MM.1S (cell line): ENCODE measurements around the gene MKNK2.

Experiments
- DNase-seq: peaks from one replicate; pipeline ENCODE4 v3.0.0-alpha.2; 2015
- H2AFZ ChIP-seq: fragments of 300-600 bp; sonication (generic); 2 replicates; pipeline ENCODE4 v1.6.0; 2016; ENCODE audit warnings: antibody characterized with exemption, low read length
- H3F3A ChIP-seq: fragments of 300-600 bp; sonication (generic); 2 replicates; pipeline ENCODE4 v1.6.1; 2016; ENCODE audit warnings: mild to moderate bottlenecking, antibody characterized with exemption, low read length, moderate library complexity, mixed read lengths; ENCODE audit not compliant: insufficient read depth
- H3K27ac ChIP-seq: fragments of 300-600 bp; sonication (generic); 2 replicates; pipeline ENCODE4 v1.5.1; 2016; ENCODE audit warnings: mild to moderate bottlenecking, low read length
- H3K27me3 ChIP-seq: fragments of 300-600 bp; sonication (generic); replicated peaks from 2 replicates; pipeline ENCODE4 v1.6.0; 2016; ENCODE audit warnings: low read length; ENCODE audit not compliant: insufficient read depth
- H3K36me3 ChIP-seq: fragments of 300-600 bp; sonication (generic); replicated peaks from 2 replicates; pipeline ENCODE4 v1.6.1; 2016; ENCODE audit warnings: mild to moderate bottlenecking, low read length, mixed read lengths; ENCODE audit not compliant: insufficient read depth
- H3K4me1 ChIP-seq: fragments of 300-600 bp; sonication (generic); 2 replicates; pipeline ENCODE4 v1.6.1; 2016; ENCODE audit warnings: low read length, mixed read lengths
- H3K4me2 ChIP-seq: fragments of 300-600 bp; sonication (generic); 2 replicates; pipeline ENCODE4 v1.6.0; 2016; ENCODE audit warnings: low read depth, low read length
- H3K4me3 ChIP-seq: fragments of 300-600 bp; sonication (generic); 2 replicates; pipeline ENCODE4 v1.5.1; 2016; ENCODE audit warnings: low read length, mixed read lengths
- H3K79me2 ChIP-seq: fragments of 300-600 bp; sonication (generic); 2 replicates; pipeline ENCODE4 v1.6.1; 2016; ENCODE audit warnings: mixed run types, low read length, mixed read lengths
- H3K9ac ChIP-seq: fragments of 300-600 bp; sonication (generic); 2 replicates; pipeline ENCODE4 v1.6.1; 2016; ENCODE audit warnings: low read length, mixed read lengths
- H3K9me2 ChIP-seq: fragments of 300-600 bp; sonication (generic); replicated peaks from 2 replicates; pipeline ENCODE4 v1.6.1; 2016; ENCODE audit warnings: mild to moderate bottlenecking, low read length, mixed read lengths; ENCODE audit not compliant: insufficient read depth
- H3K9me3 ChIP-seq: fragments of 300-600 bp; sonication (generic); replicated peaks from 2 replicates; pipeline ENCODE4 v1.6.1; 2016; ENCODE audit warnings: mild to moderate bottlenecking, low read length, mixed read lengths; ENCODE audit not compliant: insufficient read depth
- H4K20me1 ChIP-seq: fragments of 300-600 bp; sonication (generic); 2 replicates; pipeline ENCODE4 v1.6.1; 2016; ENCODE audit warnings: mild to moderate bottlenecking, low read length, moderate library complexity, mixed read lengths; ENCODE audit not compliant: insufficient read depth
- EZH2 ChIP-seq: fragments of 300-600 bp; sonication (generic); optimal IDR thresholded peaks from 2 replicates; pipeline ENCODE3; 2017; ENCODE audit warnings: low read depth, mild to moderate bottlenecking, antibody characterized with exemption, low read length, mixed read lengths
- EZH2phosphoT487 ChIP-seq: fragments of 300-600 bp; sonication (generic); IDR thresholded peaks from 2 replicates; pipeline ENCODE4 v1.6.1; 2018; ENCODE audit warnings: antibody characterized with exemption, low read length
- TF ChIP-seq, protein P1 (sequence below): fragments of 300-600 bp; sonication (generic); IDR thresholded peaks from 2 replicates; pipeline ENCODE4 v1.5.1; 2016; ENCODE audit warnings: antibody characterized with exemption, low read length, mixed read lengths

MKNK2 gene

GRCh38 chr19:2003874-2004273 lies 47.2 kb downstream of the MKNK2 start:
- H3K79me2 ChIP-seq, result no peaks in the 10 kb centered on the region
- H3K4me1 ChIP-seq, result no peaks in the 10 kb centered on the region
- no peaks in the 10 kb centered on the region for H3K27me3 ChIP-seq
- H3K9me2 ChIP-seq, result no peaks in the 10 kb centered on the region
- no peak overlapping the region for H3K27ac ChIP-seq
- no peak overlapping the region for H2AFZ ChIP-seq
- TF ChIP-seq EZH2 (no peak), EZH2phosphoT487 (no peak)
- TF ChIP-seq, protein P1, sequence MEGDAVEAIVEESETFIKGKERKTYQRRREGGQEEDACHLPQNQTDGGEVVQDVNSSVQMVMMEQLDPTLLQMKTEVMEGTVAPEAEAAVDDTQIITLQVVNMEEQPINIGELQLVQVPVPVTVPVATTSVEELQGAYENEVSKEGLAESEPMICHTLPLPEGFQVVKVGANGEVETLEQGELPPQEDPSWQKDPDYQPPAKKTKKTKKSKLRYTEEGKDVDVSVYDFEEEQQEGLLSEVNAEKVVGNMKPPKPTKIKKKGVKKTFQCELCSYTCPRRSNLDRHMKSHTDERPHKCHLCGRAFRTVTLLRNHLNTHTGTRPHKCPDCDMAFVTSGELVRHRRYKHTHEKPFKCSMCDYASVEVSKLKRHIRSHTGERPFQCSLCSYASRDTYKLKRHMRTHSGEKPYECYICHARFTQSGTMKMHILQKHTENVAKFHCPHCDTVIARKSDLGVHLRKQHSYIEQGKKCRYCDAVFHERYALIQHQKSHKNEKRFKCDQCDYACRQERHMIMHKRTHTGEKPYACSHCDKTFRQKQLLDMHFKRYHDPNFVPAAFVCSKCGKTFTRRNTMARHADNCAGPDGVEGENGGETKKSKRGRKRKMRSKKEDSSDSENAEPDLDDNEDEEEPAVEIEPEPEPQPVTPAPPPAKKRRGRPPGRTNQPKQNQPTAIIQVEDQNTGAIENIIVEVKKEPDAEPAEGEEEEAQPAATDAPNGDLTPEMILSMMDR, result no peak
- no peaks in the 10 kb centered on the region for H3F3A ChIP-seq
- H3K9me3 ChIP-seq, result no peaks in the 10 kb centered on the region
- H4K20me1 ChIP-seq, result no peaks in the 10 kb centered on the region
- H3K4me3 ChIP-seq, result no peak overlapping the region
- no peaks in the 10 kb centered on the region for H3K36me3 ChIP-seq
- no peak overlapping the region for H3K4me2 ChIP-seq
- DNase-seq, result no peak
- H3K9ac ChIP-seq, result no peak overlapping the region

DNA sequence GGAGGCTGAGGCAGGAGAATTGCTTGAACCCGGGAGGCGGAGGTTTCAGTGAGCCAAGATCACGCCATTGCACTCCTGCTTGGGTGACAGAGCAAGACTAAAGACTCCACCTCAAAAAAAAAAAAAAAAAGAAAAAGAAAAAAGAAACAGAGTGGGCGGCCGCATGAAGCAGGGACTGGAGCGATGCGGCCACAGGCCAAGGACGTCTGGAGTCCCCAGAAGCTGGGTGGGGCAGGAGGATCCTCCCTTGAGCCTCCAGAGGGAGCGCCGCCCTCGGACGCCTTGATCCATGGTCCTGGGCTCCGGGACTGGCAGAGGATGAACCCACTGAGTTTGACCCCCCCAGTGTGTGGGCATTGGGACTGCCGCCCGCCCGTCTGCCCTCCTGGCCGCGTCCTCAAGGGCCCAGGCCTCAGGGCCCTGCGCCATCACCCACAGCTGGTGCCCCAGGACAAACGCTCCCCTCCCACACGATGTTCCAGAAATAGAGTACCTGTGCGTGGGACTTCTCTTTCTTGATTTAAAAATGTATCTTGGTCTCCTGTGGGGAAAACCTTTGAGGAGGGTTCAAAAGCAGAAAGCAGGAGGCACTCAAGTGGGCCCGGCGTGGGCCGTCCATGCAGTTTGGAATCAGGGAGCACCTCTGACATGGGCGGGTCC lies 51.1 kb downstream of the MKNK2 start:
- H4K20me1 ChIP-seq, result no peaks in the 10 kb centered on the region
- H3K4me1 ChIP-seq, result no peaks in the 10 kb centered on the region
- no peak overlapping the region for H3K27ac ChIP-seq
- H3K4me2 ChIP-seq, result no peak overlapping the region
- no peaks in the 10 kb centered on the region for H3K9me2 ChIP-seq
- H3K9me3 ChIP-seq, result no peaks in the 10 kb centered on the region
- H3K4me3 ChIP-seq, result no peak overlapping the region
- H3K27me3 ChIP-seq, result no peaks in the 10 kb centered on the region
- TF ChIP-seq, protein P1, result no peak
- TF ChIP-seq EZH2, result no peak
- no peak for TF ChIP-seq EZH2phosphoT487
- H2AFZ ChIP-seq, result no peak overlapping the region
- H3K9ac ChIP-seq, result no peak overlapping the region
- H3F3A ChIP-seq, result no peaks in the 10 kb centered on the region
- H3K79me2 ChIP-seq, result no peaks in the 10 kb centered on the region
- DNase-seq, result no peak
- no peaks in the 10 kb centered on the region for H3K36me3 ChIP-seq

- DNase-seq, result no peak
- Histone ChIP-seq H3K4me3 (no peak overlapping the region), H3K79me2 (no peaks in the 10 kb centered on the region), H3K4me2 (no peak overlapping the region), H3K27ac (no peak overlapping the region), H3K36me3 (no peaks in the 10 kb centered on the region), H4K20me1 (no peaks in the 10 kb centered on the region), H3K9ac (no peak overlapping the region), H2AFZ (no peak overlapping the region), H3F3A (no peaks in the 10 kb centered on the region), H3K9me3 (no peaks in the 10 kb centered on the region), H3K9me2 (no peaks in the 10 kb centered on the region), H3K4me1 (no peaks in the 10 kb centered on the region), H3K27me3 (no peaks in the 10 kb centered on the region)
- TF ChIP-seq, protein P1, result no peak
- TF ChIP-seq EZH2phosphoT487, result no peak
- TF ChIP-seq EZH2, result no peak
These were observed 52.0 kb downstream of the MKNK2 start for GRCh38 chr19:1998712-1999708.
